Measurements from ENCODE around the gene RASA2.

GRCh38 chr3:141526709-141527108, 39.9 kb downstream of the RASA2 start:
- TF ChIP-seq, protein P1, sequence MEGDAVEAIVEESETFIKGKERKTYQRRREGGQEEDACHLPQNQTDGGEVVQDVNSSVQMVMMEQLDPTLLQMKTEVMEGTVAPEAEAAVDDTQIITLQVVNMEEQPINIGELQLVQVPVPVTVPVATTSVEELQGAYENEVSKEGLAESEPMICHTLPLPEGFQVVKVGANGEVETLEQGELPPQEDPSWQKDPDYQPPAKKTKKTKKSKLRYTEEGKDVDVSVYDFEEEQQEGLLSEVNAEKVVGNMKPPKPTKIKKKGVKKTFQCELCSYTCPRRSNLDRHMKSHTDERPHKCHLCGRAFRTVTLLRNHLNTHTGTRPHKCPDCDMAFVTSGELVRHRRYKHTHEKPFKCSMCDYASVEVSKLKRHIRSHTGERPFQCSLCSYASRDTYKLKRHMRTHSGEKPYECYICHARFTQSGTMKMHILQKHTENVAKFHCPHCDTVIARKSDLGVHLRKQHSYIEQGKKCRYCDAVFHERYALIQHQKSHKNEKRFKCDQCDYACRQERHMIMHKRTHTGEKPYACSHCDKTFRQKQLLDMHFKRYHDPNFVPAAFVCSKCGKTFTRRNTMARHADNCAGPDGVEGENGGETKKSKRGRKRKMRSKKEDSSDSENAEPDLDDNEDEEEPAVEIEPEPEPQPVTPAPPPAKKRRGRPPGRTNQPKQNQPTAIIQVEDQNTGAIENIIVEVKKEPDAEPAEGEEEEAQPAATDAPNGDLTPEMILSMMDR (IDR thresholded peaks at IDR 0.05; ENCODE audit: low read depth, low read length, missing input control): no peak
- no peak for TF ChIP-seq RAD21 (IDR thresholded peaks at IDR 0.05)
- TF ChIP-seq, protein P2, sequence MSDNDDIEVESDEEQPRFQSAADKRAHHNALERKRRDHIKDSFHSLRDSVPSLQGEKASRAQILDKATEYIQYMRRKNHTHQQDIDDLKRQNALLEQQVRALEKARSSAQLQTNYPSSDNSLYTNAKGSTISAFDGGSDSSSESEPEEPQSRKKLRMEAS (IDR thresholded peaks at IDR 0.05): no peak
